GM18498 (cell line): ENCODE measurements around the gene PITPNM2.

Experiments
- ATAC-seq: cut with Tn5 transposase; IDR thresholded peaks from one replicate; pipeline ENCODE4 v1.9.1; 2021; ENCODE audit warnings: mild to moderate bottlenecking, moderate library complexity; ENCODE audit not compliant: unreplicated experiment

Gene PITPNM2

GRCh38 chr12:123150744-123151456, at the start of gene PITPNM2:
PITPNM2 (minus strand) TSS chr12:123151090; CDS start chr12:123034590, 116,500 bp downstream.
- ATAC-seq, result peak; percentile 79

DNA sequence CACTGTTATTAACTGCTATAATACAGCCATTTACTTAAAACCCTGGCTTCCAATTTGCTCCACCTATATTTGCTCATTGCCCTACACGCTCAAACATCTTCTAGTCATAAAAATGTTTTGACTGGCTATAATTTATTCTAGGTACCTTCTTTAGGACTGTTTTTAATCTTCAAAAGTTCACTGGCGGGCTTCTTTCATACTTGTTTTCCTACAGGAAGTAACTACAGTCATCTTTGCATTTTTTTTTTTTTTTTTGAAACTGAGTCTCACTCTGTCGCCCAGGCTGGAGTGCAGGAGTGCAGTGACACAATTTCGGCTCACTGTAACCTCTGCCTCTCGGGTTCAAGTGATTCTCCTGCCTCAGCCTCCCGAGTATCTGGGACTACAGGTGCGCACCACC, 49.5 kb upstream of the PITPNM2 start:
- no peak for ATAC-seq

DNA sequence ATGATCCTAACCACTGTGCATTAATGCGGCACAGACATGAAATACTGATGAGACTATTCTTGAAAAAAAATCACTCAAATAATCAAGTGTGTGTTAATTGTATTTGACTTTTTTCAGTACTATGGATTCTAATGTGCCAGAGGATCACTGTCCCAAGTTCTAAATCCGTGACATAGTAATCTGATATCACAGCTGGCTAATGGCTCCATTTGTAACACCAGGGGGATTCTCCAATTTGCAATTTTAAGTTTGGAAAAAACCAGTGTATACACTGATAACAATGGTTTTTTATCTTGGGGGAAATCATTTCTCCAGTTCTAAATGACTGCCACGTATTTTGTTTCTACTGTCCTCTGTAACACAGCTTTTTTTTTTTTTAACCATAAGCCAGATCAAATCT, 49.0 kb upstream of the PITPNM2 start:
- ATAC-seq, result no peak

- no peak for ATAC-seq
Measured at GRCh38 chr12:123187637-123188036, 36.7 kb upstream of the PITPNM2 start.

GRCh38 chr12:123180171-123180570, 29.3 kb upstream of the PITPNM2 start:
- no peak for ATAC-seq

DNA sequence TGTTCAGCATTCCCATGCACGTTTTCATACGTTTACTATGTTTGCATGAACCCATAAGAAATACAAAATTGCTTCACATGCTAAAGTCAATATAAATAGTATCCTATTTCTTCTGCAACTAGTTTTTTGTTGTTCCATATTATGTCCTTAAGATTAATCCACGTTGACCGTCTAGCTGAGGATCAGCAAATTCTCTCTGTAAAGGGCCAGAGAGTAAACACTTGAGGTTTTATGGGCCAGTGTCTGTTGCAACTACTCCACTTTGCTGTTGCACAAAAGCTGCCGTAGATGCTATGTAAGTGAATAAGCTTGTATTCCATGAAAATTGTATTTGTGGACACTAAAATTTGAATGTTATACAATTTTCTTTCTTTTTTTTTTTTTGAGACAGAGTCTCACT, 21.1 kb upstream of the PITPNM2 start:
- ATAC-seq, result no peak

DNA sequence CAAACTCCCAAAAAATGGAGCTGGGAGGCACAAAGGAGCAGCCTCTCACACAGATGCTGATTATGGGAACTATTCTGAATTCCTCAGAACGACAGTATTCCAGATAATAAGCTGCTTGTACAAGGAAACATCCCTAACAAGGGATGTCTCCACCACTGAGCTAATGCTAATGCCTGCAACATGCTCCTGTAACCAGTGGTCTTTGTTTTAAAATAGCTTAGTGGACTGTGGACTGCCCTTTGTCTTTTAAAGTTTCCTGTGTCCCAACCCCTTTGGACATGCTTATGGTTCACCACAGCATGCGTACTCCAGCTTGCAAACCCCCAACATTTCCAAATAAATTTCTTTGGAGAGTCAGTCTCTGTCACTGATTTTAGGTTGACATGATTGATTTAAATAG, 16.4 kb upstream of the PITPNM2 start:
- no peak for ATAC-seq

DNA sequence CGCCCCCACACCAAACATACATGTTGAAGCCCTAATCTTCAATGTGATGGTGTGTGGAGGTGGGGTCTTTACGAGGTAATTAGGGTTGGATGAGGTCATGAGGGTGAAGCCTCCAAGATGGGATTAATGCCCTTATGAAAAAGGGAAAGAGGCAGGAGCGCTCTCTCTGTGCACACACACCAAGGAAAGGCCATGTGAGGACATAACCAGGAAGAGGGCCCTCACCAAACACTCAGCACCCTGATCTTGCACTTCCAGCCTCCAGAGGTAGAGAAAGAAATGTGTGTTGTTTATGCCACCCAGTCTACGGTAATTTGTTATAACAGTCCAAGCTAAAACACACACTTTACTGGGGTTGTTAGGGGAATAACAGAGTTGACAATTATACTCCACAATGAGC, 14.6 kb upstream of the PITPNM2 start:
- ATAC-seq, result no peak

DNA sequence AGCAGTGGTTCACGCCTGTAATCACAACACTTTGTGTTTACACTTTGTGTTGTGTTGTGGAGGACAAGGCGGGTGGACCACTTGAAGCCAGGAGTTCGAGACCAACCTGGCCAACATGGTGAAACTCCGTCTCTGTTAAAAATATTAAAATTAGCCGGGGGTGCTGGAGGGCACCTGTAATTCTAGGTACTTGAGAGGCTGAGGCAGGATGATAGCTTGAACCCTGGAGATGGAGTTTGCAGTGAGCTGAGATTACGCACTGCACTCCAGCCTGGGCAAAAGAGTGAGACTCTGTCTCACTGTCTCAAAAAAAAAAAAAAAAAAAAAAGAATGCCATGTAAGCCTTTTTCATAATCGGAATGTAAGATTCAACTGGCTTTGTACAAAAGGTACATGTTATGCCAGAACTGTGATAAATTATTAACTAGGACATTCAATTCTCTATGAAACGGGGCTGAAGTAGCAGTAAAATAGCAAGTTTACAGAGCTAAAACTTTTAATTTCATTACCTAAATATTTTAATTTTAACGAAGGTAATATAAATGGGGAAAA, 13.9 kb upstream of the PITPNM2 start:
- ATAC-seq, result no peak

GRCh38 chr12:123164222-123164621, 13.3 kb upstream of the PITPNM2 start:
- ATAC-seq, result no peak

DNA sequence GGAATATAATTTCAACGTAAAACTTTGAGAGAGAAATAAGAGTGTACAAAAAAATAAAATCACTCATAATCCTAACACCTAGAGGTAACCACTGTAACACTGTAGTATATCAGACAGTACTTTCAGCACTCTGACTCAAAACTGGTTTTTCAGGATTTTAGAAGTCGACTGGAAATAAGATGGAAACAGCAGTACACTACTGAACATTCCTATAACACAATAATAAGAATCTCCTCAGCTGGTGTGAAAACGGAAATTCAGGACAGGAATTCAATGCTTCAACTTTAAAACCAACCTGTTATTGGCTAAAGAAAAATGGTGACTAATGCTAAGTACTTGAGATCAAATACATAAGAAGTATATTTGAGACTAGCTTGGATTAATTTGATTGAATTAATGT, 12.3 kb upstream of the PITPNM2 start:
- no peak for ATAC-seq

DNA sequence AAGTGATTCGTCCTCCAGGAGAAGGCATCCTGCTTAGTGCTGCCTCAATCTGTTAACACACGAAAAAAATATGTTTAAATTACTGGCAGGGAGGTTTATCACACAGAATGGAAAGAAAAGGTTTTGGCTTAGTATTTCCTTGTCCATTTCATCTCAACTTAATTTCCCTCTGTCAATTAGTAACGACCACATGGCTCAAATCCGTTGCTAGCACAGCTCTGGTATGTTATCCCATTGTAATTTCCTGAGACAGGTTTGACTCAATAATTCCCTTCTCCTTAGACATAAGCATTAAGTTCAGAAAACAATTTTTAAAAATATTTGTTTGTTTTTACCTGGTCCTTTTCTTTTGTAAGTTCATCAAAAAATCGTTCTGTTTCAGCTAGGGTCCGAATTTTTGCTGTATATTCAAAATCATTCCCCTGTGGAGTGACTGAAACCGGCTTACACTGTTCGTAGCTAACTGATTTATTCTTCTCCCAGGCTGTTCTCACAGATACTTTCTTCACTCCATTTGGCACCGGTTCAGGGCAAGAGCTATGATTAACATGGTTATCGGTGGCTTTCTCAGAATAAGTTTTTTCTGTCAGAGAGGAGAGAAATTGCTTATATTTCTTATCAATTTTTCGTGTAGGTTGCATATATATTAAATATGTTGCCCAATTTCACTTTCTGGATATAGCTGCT, 10.1 kb upstream of the PITPNM2 start:
- ATAC-seq, result no peak

GRCh38 chr12:123153906-123154305, 3.0 kb upstream of the PITPNM2 start:
- ATAC-seq, result no peak

- ATAC-seq, result no peak
Measured at GRCh38 chr12:123152833-123153232, 1.9 kb upstream of the PITPNM2 start.

- peak; percentile 17 for ATAC-seq
Measured at GRCh38 chr12:123151457-123152454, 866 bp upstream of the PITPNM2 start.

- peak; percentile 30 for ATAC-seq
Measured at GRCh38 chr12:123150275-123150743, 581 bp downstream of the PITPNM2 start.

- no peak for ATAC-seq
Measured at GRCh38 chr12:123149501-123150274, 1.2 kb downstream of the PITPNM2 start.

GRCh38 chr12:123149088-123149487, 1.8 kb downstream of the PITPNM2 start:
- ATAC-seq, result no peak

GRCh38 chr12:123148655-123149054, 2.2 kb downstream of the PITPNM2 start:
- ATAC-seq, result no peak

GRCh38 chr12:123148223-123148622, 2.7 kb downstream of the PITPNM2 start:
- no peak for ATAC-seq
